ENCODE data around the gene GUCD1. TPM values are rescaled to one million over a fixed set of nuclear protein-coding genes. Genes with fewer than 3 reads are reported as not detected.

GUCD1 gene
- total and polyA plus RNA-seq, 2 of the 8 experiments (the other 6 are each of a cell fraction or from before 2014, with no cell fraction given), result 85.2 to 128 TPM

- no peak overlapping the region for H3K4me2 ChIP-seq (ENCODE audit: insufficient read depth in 1 of 2, low read depth in 2 of 2, low read length in 2 of 2)
- H4K91ac ChIP-seq (replicated peaks; ENCODE audit: insufficient read length, low read length), result no peak overlapping the region
- no peak overlapping the region for H2BK12ac ChIP-seq (ENCODE audit: low read depth, low read length)
- no peak overlapping the region for H2AFZ ChIP-seq (ENCODE audit: low read length)
- H3K23me2 ChIP-seq (ENCODE audit: low read depth, low read length), result peaks cover 2% of the 10 kb centered on the region; the same call in 1 of the 2 replicates
- H3K4me1 ChIP-seq (replicated peaks in 1 of 4; ENCODE audit: control insufficient read depth in 3 of 4, insufficient read depth in 4 of 4, low read length in 3 of 4), result peaks cover 0 to 18% (median 8%) of the 10 kb centered on the region in 4 experiments; a peak in 6 of 7 replicates
- no peak overlapping the region for H3K9ac ChIP-seq (replicated peaks in 1 of 4; ENCODE audit: extremely low read depth in 1 of 4, low read depth in 3 of 4, low read length in 3 of 4)
- H3K14ac ChIP-seq (ENCODE audit: insufficient read length), result no peak overlapping the region
- H3K79me1 ChIP-seq (ENCODE audit: low read depth, low read length), result no peaks in the 10 kb centered on the region; the same call in 1 of the 2 replicates
- DNase-seq (ENCODE audit: low read depth in 1 of 2, low spot score in 2 of 2), result no peak
- no peak overlapping the region for H3K4me3 ChIP-seq (ENCODE audit: extremely low read depth in 1 of 4, insufficient read depth in 2 of 4, low read depth in 3 of 4, low read length in 4 of 4)
- no peaks in the 10 kb centered on the region for H3K27me3 ChIP-seq (replicated peaks in 1 of 4; ENCODE audit: control insufficient read depth in 3 of 4, extremely low read depth in 1 of 4, insufficient read depth in 3 of 4, low read length in 3 of 4)
- peaks cover 0 to 5% (median under 1%) of the 10 kb centered on the region in 4 experiments; a peak in 3 of 8 replicates for H3K36me3 ChIP-seq (ENCODE audit: control insufficient read depth in 2 of 4, insufficient read depth in 4 of 4, low read length in 3 of 4)
- H3K79me2 ChIP-seq (ENCODE audit: control insufficient read depth in 1 of 2, insufficient read depth in 2 of 2, low read length in 2 of 2), result no peaks in the 10 kb centered on the region
- H3K56ac ChIP-seq (replicated peaks; ENCODE audit: insufficient read length, low read depth, low read length), result no peak overlapping the region
- no peak for FAIRE-seq
- CTCF ChIA-PET (ENCODE audit: partially characterized antibody), result interaction anchor here (0.6 kb wide), 1 partner anchor 157 kb away, joined by 3 read pairs; no protein-coding TSS in a partner anchor
- H4K5ac ChIP-seq (ENCODE audit: insufficient read length, low read depth, low read length), result no peak overlapping the region
- H3K18ac ChIP-seq (ENCODE audit: extremely low read depth, low read length), result no peak overlapping the region
- no peaks in the 10 kb centered on the region for H4K20me1 ChIP-seq (replicated peaks in 1 of 2; ENCODE audit: control insufficient read depth in 1 of 2, insufficient read depth in 2 of 2, low read length in 2 of 2)
- no peak overlapping the region for H2BK5ac ChIP-seq (ENCODE audit: low read depth, low read length)
- no peaks in the 10 kb centered on the region for H3K9me3 ChIP-seq (ENCODE audit: insufficient read depth in 2 of 2, low read depth in 1 of 2, low read length in 1 of 2)
- H2BK15ac ChIP-seq (ENCODE audit: low read length), result no peak overlapping the region
- 95% methylated on average over 5 of the region's 7 CpGs; no CpG with 5 or more reads in 1 of the 2 experiments for WGBS, 2 experiments (ENCODE audit: extremely low coverage in 1 of 2, insufficient coverage in 1 of 2, insufficient read length in 1 of 2, insufficient replicate concordance in 2 of 2, low coverage in 1 of 2, low lambda C conversion rate in 2 of 2, missing lambda C conversion rate in 1 of 2)
- no peak overlapping the region for H3K4ac ChIP-seq (replicated peaks; ENCODE audit: insufficient read length, low read depth, low read length)
- no peak overlapping the region for H3K23ac ChIP-seq (ENCODE audit: insufficient read length)
- POLR2A ChIA-PET (ENCODE audit: partially characterized antibody), result interaction anchor here (1.0 to 4.4 kb wide), 4 partner anchors 11 to 30 kb away, joined by 4 to 32 read pairs (median 6); no protein-coding TSS in a partner anchor
- no peak overlapping the region for H2AK5ac ChIP-seq (ENCODE audit: low read depth, low read length)
- H2BK120ac ChIP-seq (replicated peaks; ENCODE audit: low read depth, low read length), result no peak overlapping the region
- H2BK20ac ChIP-seq (ENCODE audit: low read length), result no peak overlapping the region
- H4K8ac ChIP-seq (ENCODE audit: extremely low read depth, insufficient read depth, low read length), result no peak overlapping the region
- H3K27ac ChIP-seq (ENCODE audit: low read depth, low read length), result no peak overlapping the region
- TF ChIP-seq GABPA (IDR thresholded peaks at IDR 0.05; ENCODE audit: borderline replicate concordance, insufficient read depth, low read length), result no peak
- TF ChIP-seq EGR1 (IDR thresholded peaks at IDR 0.05; ENCODE audit: borderline replicate concordance, low read depth, low read length), result no peak
- no peak for TF ChIP-seq HDAC2 (IDR thresholded peaks at IDR 0.05; ENCODE audit: borderline replicate concordance in 1 of 2, low read depth in 2 of 2, low read length in 2 of 2)
- TF ChIP-seq CEBPB (IDR thresholded peaks at IDR 0.05; ENCODE audit: low read depth, low read length), result no peak
- TF ChIP-seq SP4 (IDR thresholded peaks at IDR 0.05; ENCODE audit: low read length), result no peak
- no peak for TF ChIP-seq FOSL1 (IDR thresholded peaks at IDR 0.05; ENCODE audit: insufficient read depth, low read depth, low read length)
- TF ChIP-seq, protein P1, sequence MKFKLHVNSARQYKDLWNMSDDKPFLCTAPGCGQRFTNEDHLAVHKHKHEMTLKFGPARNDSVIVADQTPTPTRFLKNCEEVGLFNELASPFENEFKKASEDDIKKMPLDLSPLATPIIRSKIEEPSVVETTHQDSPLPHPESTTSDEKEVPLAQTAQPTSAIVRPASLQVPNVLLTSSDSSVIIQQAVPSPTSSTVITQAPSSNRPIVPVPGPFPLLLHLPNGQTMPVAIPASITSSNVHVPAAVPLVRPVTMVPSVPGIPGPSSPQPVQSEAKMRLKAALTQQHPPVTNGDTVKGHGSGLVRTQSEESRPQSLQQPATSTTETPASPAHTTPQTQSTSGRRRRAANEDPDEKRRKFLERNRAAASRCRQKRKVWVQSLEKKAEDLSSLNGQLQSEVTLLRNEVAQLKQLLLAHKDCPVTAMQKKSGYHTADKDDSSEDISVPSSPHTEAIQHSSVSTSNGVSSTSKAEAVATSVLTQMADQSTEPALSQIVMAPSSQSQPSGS (IDR thresholded peaks at IDR 0.05; ENCODE audit: low read length), result no peak
- no peak for TF ChIP-seq ZNF274 (IDR thresholded peaks at IDR 0.05; ENCODE audit: borderline replicate concordance, extremely low read depth, low read length)
- no peak for TF ChIP-seq BRCA1 (IDR thresholded peaks at IDR 0.05; ENCODE audit: low read depth, low read length)
- no peak for TF ChIP-seq SP1 (IDR thresholded peaks at IDR 0.05; ENCODE audit: low read depth, low read length)
- TF ChIP-seq YY1 (IDR thresholded peaks at IDR 0.05; ENCODE audit: low read depth, low read length), result no peak
- no peak for TF ChIP-seq ASH2L (IDR thresholded peaks at IDR 0.05; ENCODE audit: low read length)
- no peak for TF ChIP-seq JUN (IDR thresholded peaks at IDR 0.05; ENCODE audit: low read depth, low read length)
These were observed 34.6 kb upstream of the GUCD1 start for GRCh38 chr22:24589518-24590030.
